Stimulated activated CD4-positive, alpha-beta T cell treated with anti-CD3 and anti-CD28 coated beads, Interleukin-1b, Interleukin-23, amount 100 ng/mL, for 24 hours (primary cell): ENCODE results near the gene SOX13.

Experiments used
- DNase-seq, 4 experiments: peaks; one replicate each; pipeline ENCODE4 v3.0.0-alpha.2; 2020; ENCODE audit warnings: low read depth in 4 of 4, low spot score in 1 of 4

Gene SOX13

DNA sequence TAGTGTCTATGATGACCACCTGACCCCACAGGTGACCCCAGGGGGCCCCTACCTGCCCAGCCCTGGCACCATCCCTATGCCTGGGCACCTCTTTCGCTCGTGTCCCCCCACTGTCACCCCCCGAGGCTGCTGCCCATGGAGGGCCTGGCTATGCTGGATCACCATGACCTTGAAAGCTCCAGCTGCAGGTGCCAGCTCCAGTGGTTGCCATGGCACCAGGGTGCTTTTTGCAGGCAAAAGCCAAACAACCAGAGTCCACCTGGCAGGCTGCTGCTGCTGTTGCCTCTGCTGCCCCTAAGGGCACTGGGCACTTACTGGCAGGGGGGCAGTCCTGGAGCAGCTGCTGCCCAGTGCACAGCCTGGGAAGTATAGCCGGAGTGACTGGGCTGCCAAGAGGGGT lies 57.3 kb downstream of the SOX13 start:
- no peak for DNase-seq

DNA sequence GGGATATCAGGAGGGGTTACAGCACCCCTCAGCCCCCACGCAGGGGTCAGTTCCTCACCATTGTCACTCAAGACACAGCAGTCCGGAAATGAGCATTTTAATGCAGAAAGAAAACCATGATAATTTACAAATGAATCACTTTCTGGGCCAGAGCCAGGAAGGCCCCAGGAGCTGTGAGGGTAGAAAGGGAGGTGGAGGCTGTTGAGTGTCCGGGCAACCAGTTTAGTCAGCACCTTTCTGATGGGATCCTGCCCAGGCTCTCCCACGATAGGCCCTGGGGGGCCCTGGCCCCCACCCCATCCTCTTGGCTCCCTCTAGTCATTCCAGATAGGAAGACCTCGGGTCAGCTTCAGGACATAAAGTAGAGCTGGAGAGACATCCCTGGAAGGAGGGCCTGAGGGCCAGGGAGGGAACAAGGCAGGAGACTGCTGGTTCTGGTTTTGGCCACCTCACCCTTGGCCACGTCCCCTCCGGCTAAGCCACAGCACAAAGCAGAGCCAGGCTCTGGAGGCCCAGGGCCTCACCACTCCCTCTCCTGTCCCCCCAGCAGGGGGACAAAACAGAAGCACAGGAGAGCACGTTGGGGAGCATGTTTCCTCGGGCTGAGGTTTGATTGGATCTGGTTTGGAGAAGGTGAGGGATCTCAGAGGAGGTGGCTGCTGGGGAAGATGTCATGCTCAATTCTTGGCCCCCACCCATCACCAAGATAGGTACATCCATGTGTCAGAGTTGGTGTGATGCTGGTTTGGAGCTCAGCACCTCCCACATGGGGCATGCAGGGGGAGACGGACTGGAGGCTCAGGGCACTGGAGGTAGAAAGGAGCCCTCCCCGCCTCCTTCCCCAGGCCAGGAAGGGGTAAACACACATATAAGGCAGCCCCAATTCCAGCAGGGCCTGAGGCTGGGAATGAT lies 58.3 kb downstream of the SOX13 start:
- no peak for DNase-seq

DNA sequence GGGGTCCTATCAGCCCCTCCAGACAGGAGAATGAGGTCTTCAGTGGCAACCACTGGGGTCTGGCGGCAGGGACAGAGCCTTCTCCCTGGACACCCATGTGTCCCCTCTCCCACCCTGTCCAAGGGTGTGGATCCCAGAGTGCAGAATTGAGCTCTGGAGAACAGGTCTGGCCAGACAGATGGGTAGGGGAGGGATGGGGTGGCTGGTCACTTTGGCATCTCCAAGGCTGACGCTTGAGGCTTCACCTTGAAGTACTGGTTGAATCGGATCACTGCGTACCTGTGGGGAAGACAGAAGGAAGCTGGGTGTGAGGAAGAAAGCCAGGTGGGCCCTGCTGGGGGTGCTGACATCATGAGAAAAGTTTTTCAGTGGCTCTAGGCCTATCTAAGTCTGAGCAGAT lies 59.1 kb downstream of the SOX13 start:
- no peak for DNase-seq

- no peak for DNase-seq
Measured at GRCh38 chr1:204132718-204133117, 59.8 kb downstream of the SOX13 start.

GRCh38 chr1:204134103-204134502 lies 61.2 kb downstream of the SOX13 start:
- DNase-seq: no peak

DNA sequence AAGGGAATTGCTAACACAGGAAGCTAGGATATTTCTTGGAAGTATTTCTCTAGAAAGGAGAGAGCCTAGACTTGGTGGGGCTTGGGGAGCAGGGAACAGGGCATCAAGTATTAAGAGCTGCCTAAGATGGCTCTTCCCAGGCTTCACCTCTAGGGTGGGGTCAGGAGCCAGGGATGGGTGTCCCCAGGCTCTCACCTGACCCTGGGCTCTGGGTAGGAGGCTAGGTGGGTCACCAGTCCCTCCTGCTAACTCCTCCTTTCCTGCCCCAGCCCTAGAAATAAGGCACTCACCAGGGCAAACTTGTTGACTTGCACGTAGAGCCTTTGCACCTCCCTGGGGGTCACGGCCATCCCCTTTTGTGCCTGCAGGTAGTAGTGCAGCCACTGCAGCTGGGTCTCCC lies 63.9 kb downstream of the SOX13 start:
- DNase-seq: no peak

DNA sequence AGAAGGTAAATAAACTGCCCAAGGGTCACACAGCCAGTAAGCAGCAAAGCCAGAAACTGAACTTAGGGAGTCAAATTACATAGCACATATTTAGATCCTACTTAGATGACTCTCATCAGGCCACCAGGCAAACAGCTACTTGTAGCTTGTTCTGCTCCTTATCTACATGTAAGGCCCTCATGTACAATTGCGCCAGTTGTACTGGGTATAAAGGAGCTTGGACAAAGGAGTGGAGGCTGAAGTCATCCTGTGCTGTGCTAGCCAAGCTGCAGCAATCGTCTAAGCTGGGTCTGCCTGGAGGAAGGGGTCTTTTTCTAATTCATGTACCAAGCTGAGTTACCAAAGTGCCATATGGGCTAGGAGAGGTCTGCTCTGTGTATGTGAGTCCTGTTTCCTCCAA lies 66.2 kb downstream of the SOX13 start:
- DNase-seq: no peak

GRCh38 chr1:204139952-204140351 lies 67.0 kb downstream of the SOX13 start:
- no peak for DNase-seq

- DNase-seq: no peak
Measured at GRCh38 chr1:204141131-204141530, 68.2 kb downstream of the SOX13 start.

- no peak for DNase-seq
Measured at GRCh38 chr1:204142032-204142974, 69.4 kb downstream of the SOX13 start.

- DNase-seq: no peak
Measured at GRCh38 chr1:204143276-204144041, 70.5 kb downstream of the SOX13 start.

GRCh38 chr1:204145033-204145504 lies 72.2 kb downstream of the SOX13 start:
- DNase-seq: no peak

DNA sequence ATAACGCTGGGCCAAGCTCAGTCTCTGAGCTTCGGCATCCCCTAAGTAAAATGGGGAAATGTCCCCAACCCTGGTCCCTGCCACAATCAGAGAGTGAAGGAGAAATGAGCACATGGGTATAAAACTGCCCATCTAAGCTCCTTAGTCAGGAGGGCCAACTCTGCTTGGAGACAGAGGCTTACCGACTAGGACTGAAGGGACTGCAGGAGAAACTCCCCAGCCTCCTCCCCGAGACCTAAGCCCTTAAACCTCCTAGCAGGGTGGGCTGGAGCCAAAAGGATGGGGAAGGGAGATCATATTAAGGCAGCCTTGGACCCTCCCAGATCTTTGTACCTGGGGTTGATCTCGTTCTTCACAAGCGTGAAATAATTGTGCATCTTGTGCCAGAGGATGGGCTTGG lies 73.4 kb downstream of the SOX13 start:
- no peak for DNase-seq

GRCh38 chr1:204146965-204147364 lies 74.0 kb downstream of the SOX13 start:
- no peak for DNase-seq

GRCh38 chr1:204147406-204148383 lies 74.8 kb downstream of the SOX13 start:
- DNase-seq: no peak

DNA sequence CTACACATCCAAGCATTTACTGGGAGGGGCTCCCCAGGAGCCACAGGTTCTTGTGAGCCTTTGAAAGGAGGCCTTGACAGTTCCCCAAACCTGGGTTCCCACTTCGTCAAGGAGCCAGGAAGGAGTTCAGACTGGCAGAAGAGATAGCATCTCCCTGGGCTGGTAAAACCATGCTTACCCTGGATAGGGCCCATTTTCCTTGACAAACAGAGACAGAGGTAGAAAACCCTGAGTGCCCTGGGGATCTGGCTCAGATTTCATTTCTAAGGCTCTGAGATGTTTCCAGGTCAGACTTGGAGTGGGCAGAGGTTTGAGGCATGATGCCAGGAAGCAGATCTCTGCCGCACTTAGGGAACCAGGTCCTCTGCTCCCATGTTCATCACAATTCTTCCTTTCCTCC lies 76.2 kb downstream of the SOX13 start:
- no peak for DNase-seq

GRCh38 chr1:204149635-204150565 lies 77.0 kb downstream of the SOX13 start:
- DNase-seq: no peak

GRCh38 chr1:204150702-204151551 lies 78.0 kb downstream of the SOX13 start:
- no peak for DNase-seq
